ENCODE results near the gene DGKQ. TPM values are rescaled to one million over a fixed set of nuclear protein-coding genes. Genes with fewer than 3 reads are reported as not detected.

The DGKQ gene
- total RNA-seq, 2 donors from 2014 or later: 39.4 to 68.2 TPM

DNA sequence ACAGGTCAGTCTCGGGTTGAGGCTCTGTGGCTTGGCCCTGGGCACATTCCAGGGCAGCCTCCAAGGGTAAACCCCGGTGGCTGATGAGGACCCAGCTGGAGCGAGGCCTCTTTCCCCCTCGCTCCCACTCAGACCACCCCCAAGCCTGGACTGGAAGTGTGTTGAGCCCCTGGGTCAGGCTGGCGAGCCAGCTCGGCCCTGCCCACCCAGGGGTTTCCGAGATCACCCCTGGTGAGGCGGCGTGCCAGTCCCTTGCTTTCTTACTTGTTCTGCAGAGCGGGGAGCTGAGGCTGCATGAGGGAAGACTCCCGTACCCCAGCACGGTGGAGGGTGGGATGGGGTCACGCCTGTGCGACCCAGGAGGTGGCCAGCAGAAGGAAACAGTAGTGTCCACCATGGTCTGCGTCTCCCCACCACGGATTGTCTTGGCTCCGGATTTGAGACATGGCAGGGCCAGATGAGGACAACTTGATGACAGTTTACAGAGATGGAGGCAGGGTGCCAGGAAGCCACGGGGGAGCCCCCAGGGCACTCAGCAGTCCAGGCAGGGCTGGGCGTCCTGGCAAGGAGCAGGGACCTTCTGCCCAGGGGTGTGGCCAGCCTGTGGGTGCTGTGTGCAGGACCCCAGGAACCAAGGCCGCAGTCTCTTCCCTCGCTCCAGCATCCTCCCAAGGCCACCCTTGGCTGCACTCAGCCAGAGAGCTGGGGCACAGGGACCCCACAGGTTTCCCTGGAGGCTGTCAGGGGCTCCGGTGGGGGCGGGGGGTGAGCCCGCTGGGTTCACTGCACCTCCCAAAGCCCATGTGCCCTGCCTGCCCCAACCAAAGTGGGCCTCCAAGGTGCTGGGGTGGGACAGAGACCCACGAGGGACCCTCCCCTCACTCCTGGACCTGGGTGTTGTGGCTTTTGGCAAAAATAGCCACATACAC lies 31.5 kb upstream of the DGKQ start:
- H3K27me3 ChIP-seq: peaks cover 62% of the 10 kb centered on the region
- no peak for DNase-seq

DNA sequence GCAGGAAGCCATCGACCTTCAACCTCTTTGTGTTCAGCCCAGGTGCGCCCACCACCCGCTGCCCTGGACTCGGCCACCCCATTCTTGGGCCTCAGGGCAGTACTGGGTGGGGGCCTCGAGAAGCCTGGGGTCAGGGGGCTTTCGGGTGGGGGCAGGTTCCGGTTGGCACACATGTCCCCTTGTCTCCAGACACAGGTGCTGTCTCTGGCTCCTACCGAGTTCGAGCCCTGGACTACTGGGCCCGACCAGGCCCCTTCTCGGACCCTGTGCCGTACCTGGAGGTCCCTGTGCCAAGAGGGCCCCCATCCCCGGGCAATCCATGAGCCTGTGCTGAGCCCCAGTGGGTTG lies 30.7 kb upstream of the DGKQ start:
- H3K4me1 ChIP-seq: peaks cover 10% of the 10 kb centered on the region
- no peaks in the 10 kb centered on the region for H3K36me3 ChIP-seq
- H3K4me3 ChIP-seq: no peak overlapping the region
- intact Hi-C loops (cut with DNase I): no loop called here
- no peak for DNase-seq
- TF ChIP-seq, protein P1, sequence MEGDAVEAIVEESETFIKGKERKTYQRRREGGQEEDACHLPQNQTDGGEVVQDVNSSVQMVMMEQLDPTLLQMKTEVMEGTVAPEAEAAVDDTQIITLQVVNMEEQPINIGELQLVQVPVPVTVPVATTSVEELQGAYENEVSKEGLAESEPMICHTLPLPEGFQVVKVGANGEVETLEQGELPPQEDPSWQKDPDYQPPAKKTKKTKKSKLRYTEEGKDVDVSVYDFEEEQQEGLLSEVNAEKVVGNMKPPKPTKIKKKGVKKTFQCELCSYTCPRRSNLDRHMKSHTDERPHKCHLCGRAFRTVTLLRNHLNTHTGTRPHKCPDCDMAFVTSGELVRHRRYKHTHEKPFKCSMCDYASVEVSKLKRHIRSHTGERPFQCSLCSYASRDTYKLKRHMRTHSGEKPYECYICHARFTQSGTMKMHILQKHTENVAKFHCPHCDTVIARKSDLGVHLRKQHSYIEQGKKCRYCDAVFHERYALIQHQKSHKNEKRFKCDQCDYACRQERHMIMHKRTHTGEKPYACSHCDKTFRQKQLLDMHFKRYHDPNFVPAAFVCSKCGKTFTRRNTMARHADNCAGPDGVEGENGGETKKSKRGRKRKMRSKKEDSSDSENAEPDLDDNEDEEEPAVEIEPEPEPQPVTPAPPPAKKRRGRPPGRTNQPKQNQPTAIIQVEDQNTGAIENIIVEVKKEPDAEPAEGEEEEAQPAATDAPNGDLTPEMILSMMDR (IDR thresholded peaks at IDR 0.05): no peak
- no peak overlapping the region for H3K27ac ChIP-seq
- H3K27me3 ChIP-seq: peaks cover 62% of the 10 kb centered on the region
- no peaks in the 10 kb centered on the region for H3K9me3 ChIP-seq
- no peak overlapping the region for H3K9ac ChIP-seq (ENCODE audit: low read depth in 2 of 2, low read length in 2 of 2)

More for the DNA sequence above, 31.5 kb upstream of the DGKQ start:
- Histone ChIP-seq H3K4me1 (peaks cover 10% of the 10 kb centered on the region), H3K4me3 (no peak overlapping the region), H3K9ac (ENCODE audit: low read depth in 2 of 2, low read length in 2 of 2) (no peak overlapping the region), H3K36me3 (no peaks in the 10 kb centered on the region), H3K27ac (no peak overlapping the region), H3K9me3 (no peaks in the 10 kb centered on the region)
- TF ChIP-seq, protein P1 (IDR thresholded peaks at IDR 0.05): no peak
- intact Hi-C loops (cut with DNase I): no loop called here

DNA sequence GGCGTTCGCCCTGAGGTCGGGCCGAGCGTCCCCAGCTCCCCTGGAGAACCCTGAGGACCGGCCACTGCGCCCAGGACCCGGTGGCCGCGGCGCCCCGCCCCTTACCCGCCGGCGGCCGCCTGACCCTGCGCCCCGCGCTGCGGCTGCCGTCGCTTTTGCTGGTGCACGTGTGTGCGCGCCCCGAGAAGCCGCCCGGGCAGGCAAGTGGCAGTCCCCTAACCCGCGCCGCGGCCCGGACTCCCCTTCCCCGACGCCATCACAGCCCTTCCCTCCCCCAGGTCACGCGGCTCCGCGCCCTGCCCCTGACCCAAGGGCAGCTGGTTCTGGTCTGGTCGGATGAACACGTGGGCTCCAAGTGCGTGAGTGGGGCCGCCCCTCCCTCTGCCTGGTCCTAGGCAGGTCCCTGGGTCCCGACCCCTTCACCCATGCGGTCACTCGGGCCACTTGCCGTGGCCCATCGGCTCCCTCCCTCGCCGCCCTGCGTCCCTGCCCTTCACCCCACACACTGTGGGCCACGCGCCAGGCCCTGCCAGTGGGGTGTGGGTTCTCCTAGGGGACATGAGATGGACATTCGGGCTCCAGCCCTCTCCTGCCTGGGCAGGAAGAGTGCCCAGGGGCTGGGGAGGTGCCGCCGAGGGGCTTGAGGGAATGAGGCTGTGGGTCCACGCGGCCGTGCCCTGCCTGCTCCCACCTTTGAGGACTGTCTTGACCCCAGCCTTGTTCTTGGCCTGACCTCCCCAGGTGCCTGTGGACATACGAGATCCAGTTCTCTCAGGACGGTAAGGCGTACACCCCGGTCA lies 30.1 kb upstream of the DGKQ start:
- Histone ChIP-seq H3K9ac (ENCODE audit: low read depth in 2 of 2, low read length in 2 of 2) (no peak overlapping the region), H3K4me3 (no peak overlapping the region)

DNA sequence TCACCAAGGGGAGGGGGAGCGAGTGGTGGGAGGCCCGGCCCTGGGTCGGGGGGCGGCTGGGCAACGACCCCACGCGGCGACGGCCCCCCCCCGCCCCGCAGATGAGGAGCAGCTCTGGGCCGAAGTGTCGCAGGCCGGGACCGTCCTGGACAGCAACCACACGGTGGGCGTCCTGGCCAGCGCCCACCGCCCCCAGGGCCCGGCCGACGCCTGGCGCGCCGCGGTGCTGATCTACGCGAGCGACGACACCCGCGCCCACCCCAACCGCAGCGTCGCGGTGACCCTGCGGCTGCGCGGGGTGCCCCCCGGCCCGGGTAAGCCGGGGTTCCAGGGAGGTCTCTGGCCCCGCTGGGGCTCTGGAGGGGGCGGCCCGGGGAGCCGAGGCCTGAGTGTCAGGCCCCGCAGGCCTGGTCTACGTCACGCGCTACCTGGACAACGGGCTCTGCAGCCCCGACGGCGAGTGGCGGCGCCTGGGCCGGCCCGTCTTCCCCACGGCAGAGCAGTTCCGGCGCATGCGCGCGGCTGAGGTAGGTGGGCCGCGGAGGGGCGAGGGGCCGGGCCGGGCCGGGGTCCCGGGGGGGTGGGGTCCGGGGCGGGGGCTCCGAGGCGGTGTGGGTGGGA lies 29.4 kb upstream of the DGKQ start:
- no peak overlapping the region for H3K27ac ChIP-seq
- no peaks in the 10 kb centered on the region for H3K9me3 ChIP-seq
- intact Hi-C loops (cut with DNase I): no loop called here
- TF ChIP-seq, protein P1 (IDR thresholded peaks at IDR 0.05): no peak
- no peak overlapping the region for H3K9ac ChIP-seq (ENCODE audit: low read depth in 2 of 2, low read length in 2 of 2)
- no peaks in the 10 kb centered on the region for H3K36me3 ChIP-seq
- H3K27me3 ChIP-seq: peaks cover 64% of the 10 kb centered on the region
- DNase-seq: no peak
- H3K4me1 ChIP-seq: peaks cover 12% of the 10 kb centered on the region
- H3K4me3 ChIP-seq: no peak overlapping the region

More for the DNA sequence above, 30.1 kb upstream of the DGKQ start:
- Histone ChIP-seq H3K36me3 (no peaks in the 10 kb centered on the region), H3K27ac (no peak overlapping the region), H3K4me1 (peaks cover 10% of the 10 kb centered on the region), H3K27me3 (peaks cover 63% of the 10 kb centered on the region), H3K9me3 (no peaks in the 10 kb centered on the region)
- DNase-seq: no peak
- intact Hi-C loops (cut with DNase I): no loop called here
- TF ChIP-seq, protein P1 (IDR thresholded peaks at IDR 0.05): no peak

DNA sequence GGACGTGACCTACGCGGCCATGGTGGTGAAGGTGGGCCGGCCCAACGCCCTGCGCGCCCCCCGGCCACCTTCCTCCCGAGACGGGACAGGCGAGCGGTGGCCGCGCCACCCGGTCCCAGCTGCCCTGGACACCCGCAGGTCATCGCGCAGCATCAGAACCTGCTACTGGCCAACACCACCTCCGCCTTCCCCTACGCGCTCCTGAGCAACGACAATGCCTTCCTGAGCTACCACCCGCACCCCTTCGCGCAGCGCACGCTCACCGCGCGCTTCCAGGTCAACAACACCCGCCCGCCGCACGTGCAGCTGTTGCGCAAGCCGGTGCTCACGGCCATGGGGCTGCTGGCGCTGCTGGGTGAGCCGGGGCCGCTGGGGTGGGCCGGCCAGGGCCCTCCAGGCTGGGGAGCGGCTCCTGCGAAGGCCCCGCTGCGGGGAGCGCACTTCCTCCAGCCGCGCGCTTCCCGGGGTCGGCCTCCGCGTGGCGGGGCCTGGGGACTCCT lies 28.8 kb upstream of the DGKQ start:
- intact Hi-C loops (cut with DNase I): no loop called here
- Histone ChIP-seq H3K9ac (ENCODE audit: low read depth in 2 of 2, low read length in 2 of 2) (no peak overlapping the region), H3K4me1 (peaks cover 15% of the 10 kb centered on the region), H3K4me3 (no peak overlapping the region), H3K27me3 (peaks cover 70% of the 10 kb centered on the region), H3K9me3 (no peaks in the 10 kb centered on the region), H3K36me3 (no peaks in the 10 kb centered on the region), H3K27ac (no peak overlapping the region)
- TF ChIP-seq, protein P1 (IDR thresholded peaks at IDR 0.05): no peak
- no peak for DNase-seq

Measured in colonic mucosa (tissue), 4 donors.